ENCODE measurements around the gene SLC16A3.
A peak's percentile ranks its signal among the peaks of the same experiment; 100 is the strongest.

Gene SLC16A3

GRCh38 chr17:82266142-82266541, 37.3 kb downstream of the SLC16A3 start:
- FAIRE-seq, result no peak
- DNase-seq (ENCODE audit: low spot score), result no peak

- peak; percentile 95 for DNase-seq (ENCODE audit: low spot score)
- FAIRE-seq, result peak; percentile 93
Observed at GRCh38 chr17:82267575-82268379, 38.9 kb downstream of the SLC16A3 start.

DNA sequence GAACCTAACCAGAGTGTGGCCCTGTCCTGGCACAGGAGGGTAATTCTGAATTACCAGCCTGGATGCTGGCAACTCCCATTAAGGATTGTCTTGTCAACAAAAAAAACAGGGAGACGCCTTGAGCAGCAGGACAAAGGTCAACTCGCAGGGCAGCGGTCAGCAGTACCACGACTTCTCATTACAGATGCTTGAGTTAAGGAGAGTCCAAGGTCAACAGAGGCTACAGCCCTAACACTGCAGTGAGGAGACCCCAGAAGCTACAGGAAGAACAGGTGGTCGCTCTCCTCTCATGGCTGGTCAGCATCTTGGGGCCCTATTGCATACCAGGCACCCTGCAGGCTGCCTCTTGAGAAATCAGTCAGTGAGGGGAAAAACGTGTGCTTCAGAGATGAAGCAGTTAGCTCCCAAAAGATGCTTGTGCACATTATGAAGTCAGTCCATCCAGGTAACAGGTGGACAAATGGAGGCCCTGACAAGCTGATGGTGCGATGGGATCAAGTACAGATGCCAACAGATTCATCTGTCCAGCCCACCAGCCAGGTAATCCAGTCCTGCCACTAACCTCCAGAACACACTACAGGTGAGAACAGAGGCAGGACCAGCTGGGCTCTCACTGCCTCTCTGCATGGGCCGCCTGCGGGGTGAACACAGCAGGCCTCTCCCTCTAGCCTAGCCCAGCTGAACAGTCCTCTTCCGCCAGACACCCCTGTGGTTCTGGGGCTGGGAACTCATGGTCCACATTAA, 40.5 kb downstream of the SLC16A3 start:
- DNase-seq (ENCODE audit: low spot score) (no peak), FAIRE-seq (no peak)

DNA sequence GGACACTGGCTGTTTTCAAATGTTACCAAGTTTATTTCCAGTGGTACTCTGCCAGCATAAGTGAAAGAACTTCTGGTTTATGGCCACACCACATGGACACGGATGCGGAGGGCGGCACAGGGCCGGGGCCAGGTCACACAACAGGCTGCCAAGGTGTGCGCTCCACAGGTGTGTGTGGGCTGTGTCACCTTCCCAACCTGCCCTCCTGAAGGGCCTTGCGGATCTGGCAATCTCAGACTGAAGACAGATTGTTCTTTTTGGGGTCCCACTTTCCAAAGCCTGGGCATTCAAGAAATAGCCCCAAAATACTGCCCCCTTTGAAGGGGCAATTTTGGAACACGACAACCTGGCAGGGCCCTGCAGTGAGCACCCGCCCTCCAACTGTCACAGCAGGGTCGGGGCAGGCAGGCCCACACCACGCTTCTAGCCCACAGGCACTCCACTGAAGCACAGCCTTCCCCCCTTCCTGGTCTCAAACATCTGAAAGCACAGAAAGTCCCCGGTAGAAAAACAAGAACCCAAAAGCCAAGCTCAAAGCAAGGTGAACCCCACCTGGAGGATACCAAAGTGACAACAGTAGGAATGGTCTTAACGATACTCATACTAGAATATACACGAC, 41.1 kb downstream of the SLC16A3 start:
- no peak for FAIRE-seq
- no peak for DNase-seq (ENCODE audit: low spot score)

- DNase-seq (ENCODE audit: low spot score) (no peak), FAIRE-seq (no peak)
Observed at GRCh38 chr17:82270651-82271050, 41.8 kb downstream of the SLC16A3 start.

DNA sequence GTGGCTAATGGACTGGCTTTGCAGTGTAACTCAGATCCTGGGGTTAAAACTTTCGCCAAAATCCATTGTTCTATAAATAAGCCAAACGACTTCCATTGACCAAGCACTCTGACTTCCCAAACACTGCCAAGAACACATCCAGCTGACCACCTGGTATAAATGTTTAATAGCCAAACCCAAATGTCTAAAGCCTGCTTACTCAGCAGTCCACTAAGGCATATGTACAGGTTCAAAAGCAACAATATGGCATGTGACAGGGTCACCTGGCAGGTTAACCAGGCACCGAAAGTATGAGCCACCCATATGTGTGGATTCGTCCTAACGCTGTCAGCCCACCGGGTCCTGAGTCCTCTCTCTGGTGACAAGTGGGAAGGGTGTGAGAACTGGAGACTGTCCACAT, 42.6 kb downstream of the SLC16A3 start:
- FAIRE-seq (no peak), DNase-seq (ENCODE audit: low spot score) (no peak)

DNA sequence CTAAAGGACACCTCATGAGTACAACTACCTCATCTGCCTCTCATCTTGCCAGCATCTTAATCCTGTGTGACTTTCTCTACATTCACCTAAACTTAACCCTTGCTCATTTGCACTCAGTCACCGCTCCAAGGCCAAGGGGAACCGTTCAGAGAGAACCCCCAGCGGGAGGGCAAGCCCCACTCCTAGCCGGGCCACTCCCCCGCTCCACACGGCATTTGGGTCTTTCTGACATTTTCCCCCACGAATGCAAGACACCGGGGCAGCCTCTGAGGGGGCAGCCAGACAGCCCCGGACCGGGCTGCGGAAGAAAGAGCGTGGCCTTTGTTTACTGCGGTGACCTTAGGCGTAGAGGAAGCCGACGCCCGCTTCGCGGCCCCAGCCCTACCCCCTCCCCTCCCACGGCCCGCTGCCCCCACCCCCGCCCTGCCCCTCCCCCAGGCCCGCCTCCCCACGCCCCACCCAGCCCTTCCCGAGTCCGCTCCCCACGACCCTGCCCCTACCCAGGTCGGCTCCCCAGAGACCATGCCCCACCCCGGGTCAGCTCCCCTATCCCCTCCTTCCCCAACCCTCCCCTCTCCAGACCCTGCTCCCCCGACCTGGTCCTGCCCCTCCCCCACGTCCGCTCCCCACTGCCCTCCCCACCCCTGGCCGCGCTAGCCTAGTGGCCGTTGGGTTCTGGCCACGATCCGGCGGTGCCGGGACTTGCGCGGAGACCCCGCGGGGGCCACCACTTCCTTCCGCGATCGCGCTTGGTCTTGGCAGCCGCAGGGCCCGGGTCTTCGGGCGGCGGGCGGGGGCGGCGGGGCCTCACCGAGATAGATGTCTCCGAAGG, 43.9 kb downstream of the SLC16A3 start:
- no peak for FAIRE-seq
- no peak for DNase-seq (ENCODE audit: low spot score)

DNA sequence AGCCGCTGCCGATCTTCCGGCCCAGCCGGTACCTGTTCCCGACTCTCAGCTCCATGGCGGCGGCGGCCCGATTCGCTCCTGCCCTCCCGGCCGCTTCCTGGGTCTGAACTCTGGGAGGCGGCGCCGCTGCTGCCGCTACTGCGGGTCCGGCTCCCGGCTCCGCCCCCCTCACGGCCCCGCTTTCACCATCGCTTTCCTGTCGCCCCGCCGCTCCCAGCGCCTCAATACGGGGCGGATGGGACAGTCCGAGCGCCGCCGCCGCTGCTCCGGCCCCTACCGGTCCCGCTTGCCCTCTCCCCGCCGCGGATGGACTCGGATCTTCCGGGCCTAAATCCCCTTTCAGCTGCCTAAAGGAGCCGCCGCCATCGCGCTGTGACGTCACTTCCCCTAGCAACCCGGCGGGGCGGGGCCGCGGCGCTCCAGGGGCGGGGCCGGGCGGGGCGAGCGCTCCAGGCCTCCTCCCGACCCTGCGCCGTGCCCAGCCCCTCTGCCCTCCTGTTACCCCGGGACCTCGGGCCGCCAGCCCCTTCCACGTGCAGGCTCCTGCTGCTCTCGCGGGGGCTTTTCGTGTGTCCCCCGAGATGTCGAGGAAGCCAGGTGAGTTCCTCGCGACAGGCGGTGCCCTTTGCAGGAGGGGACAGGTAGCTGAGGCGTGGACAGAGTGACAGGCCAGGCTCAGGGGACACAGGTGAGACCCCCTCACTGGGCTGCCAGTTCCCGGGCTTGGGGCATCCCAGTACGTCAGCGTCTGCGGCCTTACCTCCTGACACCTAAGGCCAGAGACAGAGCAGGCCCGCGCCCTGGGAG, 44.7 kb downstream of the SLC16A3 start, which contains the start of gene CSNK1D:
TSS of gene CSNK1D (minus strand) at position 374 of the 807 bp plus-strand sequence. CDS start at position 55, 319 bp downstream.
- FAIRE-seq (no peak), DNase-seq (ENCODE audit: low spot score) (peak; percentile 59)

GRCh38 chr17:82274134-82275020, 45.5 kb downstream of the SLC16A3 start:
- DNase-seq (ENCODE audit: low spot score) (no peak), FAIRE-seq (no peak)

DNA sequence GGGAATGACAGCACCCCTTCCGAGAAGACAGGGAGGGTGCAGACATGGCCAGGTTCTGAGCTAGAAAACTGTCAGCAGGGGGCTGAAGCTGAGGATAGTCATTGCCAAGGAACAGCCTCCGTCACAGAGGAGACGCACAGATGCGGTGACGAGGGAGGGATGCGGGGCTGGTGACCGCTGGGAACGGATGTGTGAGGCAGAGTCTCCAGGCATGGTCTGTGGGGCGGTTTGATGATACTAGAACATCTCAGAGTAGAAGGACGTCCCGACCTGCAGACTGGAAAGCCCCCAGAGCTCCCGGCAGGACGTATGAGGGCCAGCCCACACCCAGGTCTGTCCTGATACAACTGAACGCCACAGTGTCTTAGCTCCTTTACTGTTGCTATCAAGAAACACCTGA, 46.5 kb downstream of the SLC16A3 start:
- DNase-seq (ENCODE audit: low spot score), result no peak
- FAIRE-seq, result no peak

- no peak for FAIRE-seq
- DNase-seq (ENCODE audit: low spot score), result no peak
Observed at GRCh38 chr17:82276938-82277337, 48.1 kb downstream of the SLC16A3 start.

- DNase-seq (ENCODE audit: low spot score) (no peak), FAIRE-seq (no peak)
Observed at GRCh38 chr17:82277851-82278250, 49.0 kb downstream of the SLC16A3 start.

GRCh38 chr17:82278308-82278707, 49.5 kb downstream of the SLC16A3 start:
- no peak for FAIRE-seq

DNA sequence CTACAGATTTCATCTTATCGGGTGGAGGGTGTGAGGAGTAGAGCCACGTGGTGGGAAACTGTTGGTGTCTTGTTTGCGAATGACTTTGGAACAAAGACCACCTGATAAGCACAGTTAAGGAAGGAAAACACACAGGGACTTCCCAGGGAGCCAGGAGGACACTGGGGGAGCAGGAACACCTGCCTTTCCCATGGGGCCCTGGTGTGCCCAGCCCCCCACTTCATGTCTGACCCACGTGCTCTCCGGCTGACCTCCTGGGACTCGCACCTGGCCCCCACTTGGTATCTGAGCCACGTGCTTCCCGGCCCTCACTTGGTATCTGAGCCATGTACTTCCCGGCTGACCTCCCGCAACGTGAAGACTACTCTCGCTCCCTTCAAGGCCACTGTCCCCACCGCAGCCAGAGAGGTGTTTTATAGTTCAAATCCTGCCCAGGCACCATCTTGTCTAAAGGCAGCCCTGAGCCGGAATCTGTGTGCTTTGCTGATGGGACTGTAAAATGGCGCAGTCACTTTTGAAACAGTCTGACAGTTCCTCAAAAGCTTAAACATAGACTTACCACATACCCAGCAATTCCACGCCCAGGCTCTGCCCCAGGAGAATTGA, 50.0 kb downstream of the SLC16A3 start:
- no peak for FAIRE-seq
- no peak for DNase-seq (ENCODE audit: low spot score)

More at GRCh38 chr17:82278308-82278707, 49.5 kb downstream of the SLC16A3 start:
- DNase-seq (ENCODE audit: low spot score), result no peak

DNA sequence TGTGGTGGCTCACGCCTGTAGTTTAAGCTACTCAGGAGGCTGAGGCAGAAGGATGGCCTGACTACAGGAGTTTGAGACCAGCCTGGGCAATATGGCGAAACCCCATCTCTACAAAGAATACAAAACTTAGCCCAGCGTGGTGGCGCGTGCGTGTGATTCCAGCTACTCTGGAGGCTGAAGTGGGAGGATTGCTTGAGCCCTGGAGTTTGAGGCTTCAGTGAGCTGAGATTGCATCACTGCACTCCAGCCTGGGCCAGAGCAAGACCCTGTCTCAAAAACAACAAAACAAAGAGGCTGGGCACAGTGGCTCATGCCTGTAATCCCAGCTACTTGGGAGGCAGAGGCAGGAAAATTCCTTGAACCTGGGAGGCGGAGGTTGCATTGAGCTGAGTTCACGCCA, 51.7 kb downstream of the SLC16A3 start:
- DNase-seq (ENCODE audit: low spot score) (no peak), FAIRE-seq (no peak)

- DNase-seq (ENCODE audit: low spot score), result no peak
- no peak for FAIRE-seq
Observed at GRCh38 chr17:82281076-82281475, 52.2 kb downstream of the SLC16A3 start.

- FAIRE-seq (peak; percentile 69), DNase-seq (ENCODE audit: low spot score) (peak; percentile 83)
Observed at GRCh38 chr17:82281502-82282238, 52.8 kb downstream of the SLC16A3 start.

Data from RCC 7860 (cell line).